Lung (tissue), 12 donors: Measurements from ENCODE around the gene DENND4B. TPM values are rescaled to one million over a fixed set of nuclear protein-coding genes. Genes with fewer than 3 reads are reported as not detected.

Experiments used
- ATAC-seq: fragments of 200-7000 bp; cut with Tn5 transposase; one replicate; pipeline ENCODE4 v1.9.1; 2020; ENCODE audit warnings: moderate number of reproducible peaks; ENCODE audit not compliant: insufficient read depth, low FRiP score
- DNase-seq, 3 donors: peaks; one replicate each; pipeline ENCODE4 v3.0.0-alpha.2; 2013 to 2017
- H3K27ac ChIP-seq, 2 donors: one replicate each; pipeline ENCODE4 v1.5.1; 2013; ENCODE audit warnings: mild to moderate bottlenecking in 2 of 2, moderate library complexity in 2 of 2, control low read depth in 1 of 2, inconsistent platforms in 1 of 2, low read depth in 1 of 2, low read length in 1 of 2
- H3K27me3 ChIP-seq, 3 donors: one replicate each; pipeline ENCODE4 v1.5.1; 2013; ENCODE audit warnings: low read length in 2 of 3; ENCODE audit not compliant: control insufficient read depth in 3 of 3, insufficient read depth in 3 of 3
- H3K36me3 ChIP-seq, 4 donors: one replicate each; pipeline ENCODE4 v1.5.1; 2013; ENCODE audit warnings: low read length in 4 of 4, mild to moderate bottlenecking in 1 of 4, moderate library complexity in 1 of 4; ENCODE audit not compliant: control insufficient read depth in 4 of 4, insufficient read depth in 4 of 4
- H3K4me1 ChIP-seq, 5 donors: one replicate each; pipeline ENCODE4 v1.5.1; 2013; ENCODE audit warnings: low read length in 5 of 5, mild to moderate bottlenecking in 2 of 5, moderate library complexity in 1 of 5; ENCODE audit not compliant: control insufficient read depth in 5 of 5, insufficient read depth in 5 of 5
- H3K4me3 ChIP-seq: one replicate; pipeline ENCODE4 v1.5.1; 2013; ENCODE audit warnings: mild to moderate bottlenecking, control low read depth, moderate library complexity
- H3K9ac ChIP-seq, 2 donors: one replicate each; pipeline ENCODE4 v1.5.1; 2013; ENCODE audit warnings: low read length in 2 of 2, control low read depth in 1 of 2; ENCODE audit not compliant: insufficient read depth in 1 of 2
- H3K9me3 ChIP-seq, 4 donors: one replicate each; pipeline ENCODE4 v1.5.1; 2013; ENCODE audit warnings: low read length in 3 of 4, mild to moderate bottlenecking in 1 of 4, moderate library complexity in 1 of 4; ENCODE audit not compliant: control insufficient read depth in 4 of 4, insufficient read depth in 3 of 4
- WGBS, 2 donors: extraction: QIAGEN DNeasy Blood & Tissue Kit; methylation state at CpG; one replicate each; pipeline ENCODE4 v1.1.7; 2013; 5-methylcytosine and 5-hydroxymethylcytosine counted together
- polyA plus RNA-seq, 2 donors: library from polyadenylated mRNA; stranded (reverse); fragments of 200-250 nt; gene quantifications; one replicate each; pipeline ENCODE4 v1.2.1, GENCODE V29; 2013
- total RNA-seq, 2 donors: library from RNA; depleted of rRNA in 1 of 2; stranded (reverse); fragments of >200 nt in 1 of 2; gene quantifications; one replicate each; pipeline ENCODE4 v1.2.1, GENCODE V29; 2014 to 2021
- TF ChIP-seq, protein P1 (sequence below): IDR thresholded peaks from 2 replicates; pipeline ENCODE4 v1.5.1; 2012; ENCODE audit warnings: mild to moderate bottlenecking; ENCODE audit errors: control extremely low read depth, extremely low read depth
- donor health status: control.
- donor health status: control.
- donor health status: Bipolar disorder and iron deficiency.
- donor health status: healthy.
- donor health status: DM: yes; HTN: yes; CAD: no.

The DENND4B gene
- total and polyA plus RNA-seq, 4 donors: 40.5 to 84.7 (median 59.4) TPM

GRCh38 chr1:153960206-153960605 is 13.7 kb upstream of the DENND4B start:
- TF ChIP-seq, protein P1, sequence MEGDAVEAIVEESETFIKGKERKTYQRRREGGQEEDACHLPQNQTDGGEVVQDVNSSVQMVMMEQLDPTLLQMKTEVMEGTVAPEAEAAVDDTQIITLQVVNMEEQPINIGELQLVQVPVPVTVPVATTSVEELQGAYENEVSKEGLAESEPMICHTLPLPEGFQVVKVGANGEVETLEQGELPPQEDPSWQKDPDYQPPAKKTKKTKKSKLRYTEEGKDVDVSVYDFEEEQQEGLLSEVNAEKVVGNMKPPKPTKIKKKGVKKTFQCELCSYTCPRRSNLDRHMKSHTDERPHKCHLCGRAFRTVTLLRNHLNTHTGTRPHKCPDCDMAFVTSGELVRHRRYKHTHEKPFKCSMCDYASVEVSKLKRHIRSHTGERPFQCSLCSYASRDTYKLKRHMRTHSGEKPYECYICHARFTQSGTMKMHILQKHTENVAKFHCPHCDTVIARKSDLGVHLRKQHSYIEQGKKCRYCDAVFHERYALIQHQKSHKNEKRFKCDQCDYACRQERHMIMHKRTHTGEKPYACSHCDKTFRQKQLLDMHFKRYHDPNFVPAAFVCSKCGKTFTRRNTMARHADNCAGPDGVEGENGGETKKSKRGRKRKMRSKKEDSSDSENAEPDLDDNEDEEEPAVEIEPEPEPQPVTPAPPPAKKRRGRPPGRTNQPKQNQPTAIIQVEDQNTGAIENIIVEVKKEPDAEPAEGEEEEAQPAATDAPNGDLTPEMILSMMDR: no peak
- Histone ChIP-seq H3K4me3 (no peak overlapping the region), H3K27me3 (no peaks in the 10 kb centered on the region), H3K9ac (no peak overlapping the region), H3K4me1 (peaks cover 14 to 57% (median 20%) of the 10 kb centered on the region in 5 donors), H3K27ac (no peak overlapping the region), H3K9me3 (no peaks in the 10 kb centered on the region), H3K36me3 (peaks cover 0 to 9% (median 7%) of the 10 kb centered on the region in 4 donors)
- DNase-seq (no peak), ATAC-seq (no peak)
- 94 to 97% methylated on average over 10 to 11 of the region's 11 CpGs for WGBS, 2 donors

- Histone ChIP-seq H3K4me3 (no peak overlapping the region), H3K27ac (peak overlapping the region; percentile 8 to 45), H3K9ac (no peak overlapping the region), H3K4me1 (peaks cover 14 to 55% (median 20%) of the 10 kb centered on the region in 5 donors), H3K9me3 (no peaks in the 10 kb centered on the region), H3K27me3 (no peaks in the 10 kb centered on the region), H3K36me3 (peaks cover 2 to 15% (median 7%) of the 10 kb centered on the region in 4 donors)
- TF ChIP-seq, protein P1: no peak
- ATAC-seq (no peak), DNase-seq (peak in 1 of 3 donors; percentile 10)
- 68 to 83% methylated on average over 3 of the region's 3 CpGs for whole genome bisulfite sequencing, 2 donors
Observed at GRCh38 chr1:153959454-153959853, 12.9 kb upstream of the DENND4B start.

DNA sequence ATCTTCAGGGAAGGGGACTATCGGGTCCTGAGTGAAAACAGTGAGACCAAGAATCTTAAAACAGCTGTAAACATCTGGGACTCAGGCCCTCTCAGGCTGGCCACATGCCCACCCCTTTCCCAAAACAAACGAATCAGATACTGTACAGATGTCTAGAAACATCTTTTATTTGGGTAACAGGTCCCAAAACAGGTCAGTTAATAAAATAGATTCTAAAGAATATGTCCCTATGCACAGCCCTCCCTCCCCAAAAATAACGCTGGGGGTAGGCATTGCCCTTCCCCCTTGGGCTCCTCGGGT is 12.4 kb upstream of the DENND4B start:
- TF ChIP-seq, protein P1: no peak
- WGBS, 2 donors: 17 to 31% methylated on average over 4 of the region's 4 CpGs
- peak overlapping the region in 1 of 2 donors; percentile 63 for H3K9ac ChIP-seq
- no peak for DNase-seq
- H3K4me3 ChIP-seq: no peak overlapping the region
- no peaks in the 10 kb centered on the region for H3K27me3 ChIP-seq
- peaks cover 2 to 19% (median 9%) of the 10 kb centered on the region in 4 donors for H3K36me3 ChIP-seq
- H3K27ac ChIP-seq: peak overlapping the region; percentile 20 to 45
- H3K4me1 ChIP-seq: peaks cover 14 to 49% (median 20%) of the 10 kb centered on the region in 5 donors
- no peak for ATAC-seq
- H3K9me3 ChIP-seq: no peaks in the 10 kb centered on the region
